ENCODE measurements around the gene BAZ2A.

DNA sequence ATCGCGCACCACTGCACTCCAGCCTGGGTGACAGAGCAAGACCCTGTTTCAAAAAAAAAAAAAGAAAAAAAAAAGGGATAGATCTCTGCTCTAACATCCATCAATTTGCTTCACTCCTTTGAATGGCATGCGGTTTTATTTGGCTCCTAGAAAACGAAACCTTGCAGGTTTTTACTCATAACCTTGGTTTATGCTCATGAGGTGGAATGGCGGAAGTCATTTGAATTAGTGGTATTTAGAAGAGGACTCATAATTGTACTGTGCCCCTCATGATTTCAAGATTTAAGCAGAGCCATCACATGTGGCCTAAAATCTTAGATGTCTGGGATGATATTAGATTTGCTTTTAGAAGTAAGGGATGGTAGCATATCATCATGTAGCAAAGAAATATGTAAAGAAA lies 79.1 kb downstream of the BAZ2A start:
- TF ChIP-seq, protein P1, sequence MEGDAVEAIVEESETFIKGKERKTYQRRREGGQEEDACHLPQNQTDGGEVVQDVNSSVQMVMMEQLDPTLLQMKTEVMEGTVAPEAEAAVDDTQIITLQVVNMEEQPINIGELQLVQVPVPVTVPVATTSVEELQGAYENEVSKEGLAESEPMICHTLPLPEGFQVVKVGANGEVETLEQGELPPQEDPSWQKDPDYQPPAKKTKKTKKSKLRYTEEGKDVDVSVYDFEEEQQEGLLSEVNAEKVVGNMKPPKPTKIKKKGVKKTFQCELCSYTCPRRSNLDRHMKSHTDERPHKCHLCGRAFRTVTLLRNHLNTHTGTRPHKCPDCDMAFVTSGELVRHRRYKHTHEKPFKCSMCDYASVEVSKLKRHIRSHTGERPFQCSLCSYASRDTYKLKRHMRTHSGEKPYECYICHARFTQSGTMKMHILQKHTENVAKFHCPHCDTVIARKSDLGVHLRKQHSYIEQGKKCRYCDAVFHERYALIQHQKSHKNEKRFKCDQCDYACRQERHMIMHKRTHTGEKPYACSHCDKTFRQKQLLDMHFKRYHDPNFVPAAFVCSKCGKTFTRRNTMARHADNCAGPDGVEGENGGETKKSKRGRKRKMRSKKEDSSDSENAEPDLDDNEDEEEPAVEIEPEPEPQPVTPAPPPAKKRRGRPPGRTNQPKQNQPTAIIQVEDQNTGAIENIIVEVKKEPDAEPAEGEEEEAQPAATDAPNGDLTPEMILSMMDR (IDR thresholded peaks at IDR 0.05): no peak
- no peak for TF ChIP-seq SIN3A (IDR thresholded peaks at IDR 0.05; ENCODE audit: borderline replicate concordance, insufficient read depth, low read depth, low read length)
- TF ChIP-seq TCF7L2 (IDR thresholded peaks at IDR 0.05; ENCODE audit: low read depth, low read length): no peak
- TF ChIP-seq POLR2AphosphoS5 (IDR thresholded peaks at IDR 0.05; ENCODE audit: low read depth, low read length): no peak
- TF ChIP-seq, protein P2, sequence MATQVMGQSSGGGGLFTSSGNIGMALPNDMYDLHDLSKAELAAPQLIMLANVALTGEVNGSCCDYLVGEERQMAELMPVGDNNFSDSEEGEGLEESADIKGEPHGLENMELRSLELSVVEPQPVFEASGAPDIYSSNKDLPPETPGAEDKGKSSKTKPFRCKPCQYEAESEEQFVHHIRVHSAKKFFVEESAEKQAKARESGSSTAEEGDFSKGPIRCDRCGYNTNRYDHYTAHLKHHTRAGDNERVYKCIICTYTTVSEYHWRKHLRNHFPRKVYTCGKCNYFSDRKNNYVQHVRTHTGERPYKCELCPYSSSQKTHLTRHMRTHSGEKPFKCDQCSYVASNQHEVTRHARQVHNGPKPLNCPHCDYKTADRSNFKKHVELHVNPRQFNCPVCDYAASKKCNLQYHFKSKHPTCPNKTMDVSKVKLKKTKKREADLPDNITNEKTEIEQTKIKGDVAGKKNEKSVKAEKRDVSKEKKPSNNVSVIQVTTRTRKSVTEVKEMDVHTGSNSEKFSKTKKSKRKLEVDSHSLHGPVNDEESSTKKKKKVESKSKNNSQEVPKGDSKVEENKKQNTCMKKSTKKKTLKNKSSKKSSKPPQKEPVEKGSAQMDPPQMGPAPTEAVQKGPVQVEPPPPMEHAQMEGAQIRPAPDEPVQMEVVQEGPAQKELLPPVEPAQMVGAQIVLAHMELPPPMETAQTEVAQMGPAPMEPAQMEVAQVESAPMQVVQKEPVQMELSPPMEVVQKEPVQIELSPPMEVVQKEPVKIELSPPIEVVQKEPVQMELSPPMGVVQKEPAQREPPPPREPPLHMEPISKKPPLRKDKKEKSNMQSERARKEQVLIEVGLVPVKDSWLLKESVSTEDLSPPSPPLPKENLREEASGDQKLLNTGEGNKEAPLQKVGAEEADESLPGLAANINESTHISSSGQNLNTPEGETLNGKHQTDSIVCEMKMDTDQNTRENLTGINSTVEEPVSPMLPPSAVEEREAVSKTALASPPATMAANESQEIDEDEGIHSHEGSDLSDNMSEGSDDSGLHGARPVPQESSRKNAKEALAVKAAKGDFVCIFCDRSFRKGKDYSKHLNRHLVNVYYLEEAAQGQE (IDR thresholded peaks at IDR 0.05; ENCODE audit: insufficient read depth in 1 of 2, low read depth in 2 of 2, low read length in 1 of 2): no peak

Measured in Panc1 (cell line).